ENCODE results near the gene EVA1A.

GRCh38 chr2:75518638-75519465 is 41.9 kb downstream of the EVA1A start:
- TF ChIP-seq POLR2A (IDR thresholded peaks at IDR 0.05; ENCODE audit: low read length) (no peak), GATA1 (IDR thresholded peaks at IDR 0.05; ENCODE audit: low read depth, low read length) (no peak)
